GM23248 (cell line): ENCODE results near the gene CDC42EP5.

Experiments
- EZH2 ChIP-seq: fragments of 200-600 bp; sonication (generic); IDR thresholded peaks from 2 replicates; pipeline ENCODE4 v1.6.1; 2018; ENCODE audit warnings: antibody characterized with exemption, mild to moderate bottlenecking; ENCODE audit not compliant: insufficient read depth, poor library complexity, severe bottlenecking
- EZH2phosphoT487 ChIP-seq: fragments of 200-600 bp; sonication (generic); IDR thresholded peaks from 2 replicates; pipeline ENCODE4 v1.6.1; 2018; ENCODE audit warnings: antibody characterized with exemption, moderate library complexity, mild to moderate bottlenecking, low read depth; ENCODE audit not compliant: insufficient read depth

DNA sequence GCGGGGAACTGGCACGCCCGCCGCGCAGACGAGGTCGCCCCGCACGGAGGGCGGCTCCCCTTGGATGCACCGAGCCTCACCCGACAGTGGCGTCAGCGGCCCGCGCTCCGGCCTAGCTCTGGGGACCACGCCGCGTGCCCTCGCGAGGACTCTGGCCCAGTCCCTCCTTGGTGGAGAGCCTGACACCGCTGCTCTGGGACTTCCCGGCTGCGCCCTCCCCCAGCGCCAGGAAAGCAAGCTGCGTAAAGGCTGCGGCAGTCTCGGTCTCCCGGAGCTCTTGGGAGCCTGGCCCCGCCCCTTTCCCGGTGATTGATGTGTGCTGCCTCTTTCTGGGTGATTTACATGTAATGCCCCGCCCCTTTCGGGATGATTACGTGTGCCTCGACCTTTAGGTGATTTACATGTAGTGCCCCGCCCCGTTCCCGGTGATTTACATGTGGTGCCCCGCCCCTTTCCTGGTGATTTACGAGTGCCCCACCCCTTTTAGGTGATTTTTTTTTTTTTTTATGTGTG lies 9.5 kb downstream of the CDC42EP5 start, which contains the start of gene LENG9:
- no peak for TF ChIP-seq EZH2
- TF ChIP-seq EZH2phosphoT487: no peak
